Colonic mucosa (tissue), 4 donors: ENCODE results near the gene CELSR1. TPM values are rescaled to one million over a fixed set of nuclear protein-coding genes. Genes with fewer than 3 reads are reported as not detected.

Source experiments
- DNase-seq: peaks from one replicate; pipeline ENCODE4 v3.0.0-alpha.2; 2020
- H3K27ac ChIP-seq: fragments of 200-600 bp; one replicate; pipeline ENCODE4 v1.8.0; 2021
- H3K27me3 ChIP-seq: fragments of 200-600 bp; one replicate; pipeline ENCODE4 v1.8.0; 2021
- H3K36me3 ChIP-seq: fragments of 200-600 bp; one replicate; pipeline ENCODE4 v1.8.0; 2021
- H3K4me1 ChIP-seq: fragments of 200-600 bp; one replicate; pipeline ENCODE4 v1.8.0; 2021; ENCODE audit warnings: mild to moderate bottlenecking
- H3K4me3 ChIP-seq: fragments of 200-600 bp; one replicate; pipeline ENCODE4 v1.8.0; 2021
- H3K9ac ChIP-seq, 2 donors: one replicate each; pipeline ENCODE4 v1.7.0; 2013; ENCODE audit warnings: control low read depth in 2 of 2, low read depth in 2 of 2, low read length in 2 of 2
- H3K9me3 ChIP-seq: fragments of 200-600 bp; one replicate; pipeline ENCODE4 v1.8.0; 2021
- intact Hi-C: fragments of 100-400 bp; cut with DNase I; formaldehyde crosslinking; loops from one replicate; pipeline ENCODE4 v1.14.1; 2022
- total RNA-seq, 2 donors: library from RNA; stranded (reverse); fragmentation: NEBNext Ultra II Directional in 1 of 2; extraction: Animal tissue kit (Norgen Biotek cat#: 25700) in 1 of 2; gene quantifications; one replicate each; pipeline ENCODE4 v1.2.1, GENCODE V29; 2021
- TF ChIP-seq, protein P1 (sequence below): fragments of 200-600 bp; IDR thresholded peaks from one replicate; pipeline ENCODE4 v1.8.0; 2022; ENCODE audit warnings: antibody characterized with exemption, mild to moderate bottlenecking
- donor health status: healthy.
- donor health status: DM: no; HTN: no; CAD: no.
- donor health status: DM: no; HTN: no; CAD: no.

The CELSR1 gene
- total RNA-seq, 2 donors from 2014 or later = 2.7 to 7.8 TPM

DNA sequence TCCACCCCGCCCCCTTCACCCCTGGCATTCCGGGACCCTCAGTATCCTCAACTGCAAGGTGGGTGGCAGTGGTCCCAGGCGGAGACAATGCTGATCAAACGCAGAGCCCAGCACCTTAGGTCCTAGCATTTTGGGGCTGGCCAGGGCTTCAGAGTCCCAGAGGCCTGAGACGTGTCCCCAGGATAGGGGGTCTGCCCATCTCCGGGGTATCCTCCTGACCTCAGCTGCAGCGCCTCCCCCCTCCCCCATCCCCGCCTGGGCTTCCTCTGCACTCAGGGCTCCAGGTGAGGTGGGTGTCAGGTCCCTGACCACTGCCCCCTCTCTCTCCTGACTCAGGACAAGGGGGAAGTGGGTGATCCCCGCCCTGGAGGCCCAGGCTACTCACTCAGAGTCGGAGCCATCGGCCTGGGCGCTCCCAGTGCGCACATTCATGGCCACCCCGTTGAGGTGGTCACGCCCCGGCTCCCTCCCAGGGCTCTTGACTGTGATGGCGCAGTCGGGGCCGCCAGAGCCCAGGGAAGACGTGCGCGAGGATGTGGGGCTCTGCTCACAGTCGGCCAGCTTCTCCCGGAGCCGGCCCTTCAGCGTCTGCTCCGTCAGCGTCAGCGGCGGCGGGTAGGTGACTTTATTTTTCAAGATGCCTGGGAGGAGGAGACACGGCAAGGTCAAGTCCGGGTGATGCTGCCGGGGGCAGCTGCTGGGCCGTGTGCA is 173.7 kb downstream of the CELSR1 start:
- intact Hi-C loops = loop anchor here (10.0 kb wide), 1 partner anchor 81 kb away; no protein-coding TSS in a partner anchor
- no peak for DNase-seq

DNA sequence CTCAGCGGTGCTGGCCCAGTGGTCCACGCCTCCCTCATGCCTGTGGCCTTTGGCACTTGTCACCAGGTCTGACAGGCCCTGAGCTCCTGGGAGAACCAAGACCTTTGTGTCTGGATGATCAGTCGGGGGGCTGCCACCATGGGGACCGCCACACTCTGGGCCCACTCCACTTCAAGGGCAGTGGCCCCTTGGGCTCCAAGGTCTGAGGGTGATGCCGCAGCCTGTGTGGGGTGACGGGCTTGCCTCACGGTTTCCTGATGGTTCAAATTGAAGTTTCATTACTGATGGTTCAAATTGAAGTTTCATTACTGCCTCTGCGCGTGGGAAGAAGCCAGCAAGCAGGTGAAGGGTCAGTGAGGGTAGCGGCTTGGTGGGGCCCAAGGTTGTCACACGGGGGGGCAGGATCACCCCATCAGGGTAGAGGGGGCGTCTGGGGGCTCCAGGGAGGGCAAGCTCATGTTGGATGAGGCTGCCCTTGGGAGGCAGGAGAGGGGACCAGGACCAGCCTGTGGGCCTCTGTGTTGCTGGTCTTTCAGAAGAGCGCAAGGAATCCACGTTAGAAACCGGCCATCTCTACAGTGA is 174.4 kb downstream of the CELSR1 start:
- H3K36me3 ChIP-seq = no peaks in the 10 kb centered on the region
- no peak overlapping the region for H3K4me3 ChIP-seq
- H3K9ac ChIP-seq = no peak overlapping the region
- intact Hi-C loops = loop anchor here (10.0 kb wide), 1 partner anchor 82 kb away; no protein-coding TSS in a partner anchor
- H3K27me3 ChIP-seq = no peaks in the 10 kb centered on the region
- no peak overlapping the region for H3K27ac ChIP-seq
- no peaks in the 10 kb centered on the region for H3K4me1 ChIP-seq
- DNase-seq = no peak
- TF ChIP-seq, protein P1, sequence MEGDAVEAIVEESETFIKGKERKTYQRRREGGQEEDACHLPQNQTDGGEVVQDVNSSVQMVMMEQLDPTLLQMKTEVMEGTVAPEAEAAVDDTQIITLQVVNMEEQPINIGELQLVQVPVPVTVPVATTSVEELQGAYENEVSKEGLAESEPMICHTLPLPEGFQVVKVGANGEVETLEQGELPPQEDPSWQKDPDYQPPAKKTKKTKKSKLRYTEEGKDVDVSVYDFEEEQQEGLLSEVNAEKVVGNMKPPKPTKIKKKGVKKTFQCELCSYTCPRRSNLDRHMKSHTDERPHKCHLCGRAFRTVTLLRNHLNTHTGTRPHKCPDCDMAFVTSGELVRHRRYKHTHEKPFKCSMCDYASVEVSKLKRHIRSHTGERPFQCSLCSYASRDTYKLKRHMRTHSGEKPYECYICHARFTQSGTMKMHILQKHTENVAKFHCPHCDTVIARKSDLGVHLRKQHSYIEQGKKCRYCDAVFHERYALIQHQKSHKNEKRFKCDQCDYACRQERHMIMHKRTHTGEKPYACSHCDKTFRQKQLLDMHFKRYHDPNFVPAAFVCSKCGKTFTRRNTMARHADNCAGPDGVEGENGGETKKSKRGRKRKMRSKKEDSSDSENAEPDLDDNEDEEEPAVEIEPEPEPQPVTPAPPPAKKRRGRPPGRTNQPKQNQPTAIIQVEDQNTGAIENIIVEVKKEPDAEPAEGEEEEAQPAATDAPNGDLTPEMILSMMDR = no peak
- no peaks in the 10 kb centered on the region for H3K9me3 ChIP-seq

More for the DNA sequence above, 173.7 kb downstream of the CELSR1 start:
- H3K9ac ChIP-seq = no peak overlapping the region
- no peak overlapping the region for H3K4me3 ChIP-seq
- no peaks in the 10 kb centered on the region for H3K27me3 ChIP-seq
- H3K9me3 ChIP-seq = no peaks in the 10 kb centered on the region
- no peaks in the 10 kb centered on the region for H3K36me3 ChIP-seq
- no peak overlapping the region for H3K27ac ChIP-seq
- TF ChIP-seq, protein P1 = no peak
- no peaks in the 10 kb centered on the region for H3K4me1 ChIP-seq

DNA sequence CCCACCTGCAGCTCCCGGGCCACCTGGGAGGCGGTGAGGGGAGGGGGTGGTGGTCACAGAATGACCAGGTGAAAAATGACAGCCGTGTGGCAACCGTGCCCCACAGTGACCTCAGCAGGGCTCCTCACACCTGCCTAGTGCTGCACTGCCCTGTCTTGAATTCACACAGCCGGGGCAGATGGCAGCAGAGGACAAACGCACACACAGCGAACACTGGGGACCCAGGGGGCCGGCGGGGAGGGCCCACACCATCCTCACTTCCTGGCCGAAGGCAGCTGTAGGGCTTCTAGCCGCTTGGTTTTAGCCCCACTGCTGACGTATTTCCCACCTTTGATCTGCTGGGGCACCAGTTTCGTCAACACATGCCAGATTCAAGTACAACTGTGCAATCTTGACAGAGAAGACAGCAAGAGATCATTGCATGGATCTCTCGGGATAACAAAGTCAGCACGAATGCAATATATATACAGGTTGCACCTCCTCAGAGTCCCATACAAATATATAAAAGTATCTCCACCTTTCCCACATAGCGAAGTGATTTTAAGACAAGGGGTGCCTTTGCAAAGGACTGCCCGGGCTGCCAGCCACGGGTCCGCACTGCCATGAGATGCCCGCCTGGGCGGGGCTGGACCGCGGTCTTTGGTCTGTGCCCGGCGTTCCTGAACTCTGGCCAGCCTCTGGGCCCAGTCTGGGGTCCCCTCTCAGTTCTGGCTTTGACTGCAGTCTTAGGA is 175.1 kb downstream of the CELSR1 start:
- intact Hi-C loops = loop anchor here (10.0 kb wide), 1 partner anchor 82 kb away; no protein-coding TSS in a partner anchor
- Histone ChIP-seq H3K4me1 (no peaks in the 10 kb centered on the region), H3K27me3 (no peaks in the 10 kb centered on the region), H3K27ac (no peak overlapping the region), H3K9me3 (no peaks in the 10 kb centered on the region), H3K9ac (no peak overlapping the region), H3K36me3 (no peaks in the 10 kb centered on the region), H3K4me3 (no peak overlapping the region)
- TF ChIP-seq, protein P1 = no peak
- DNase-seq = no peak

DNA sequence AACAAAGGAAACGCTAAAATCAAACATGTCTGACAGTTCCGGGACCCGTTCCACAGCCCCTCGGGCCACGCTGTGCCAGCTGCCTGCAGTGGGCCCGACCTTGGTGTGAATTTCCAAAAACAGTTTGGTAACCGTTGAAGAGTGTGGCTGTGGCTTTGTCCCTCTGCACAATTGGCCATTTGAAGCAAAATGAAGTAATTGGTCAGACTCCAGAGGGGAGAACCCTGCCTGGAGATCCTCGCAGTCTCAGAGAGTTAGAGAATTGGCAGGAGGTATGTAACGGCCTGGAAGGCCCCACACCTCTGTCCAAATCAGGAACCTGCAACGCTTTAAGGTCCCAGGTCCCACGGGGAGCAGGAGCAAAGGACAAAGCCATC is 175.6 kb downstream of the CELSR1 start:
- TF ChIP-seq, protein P1 = no peak
- Histone ChIP-seq H3K27ac (no peak overlapping the region), H3K36me3 (no peaks in the 10 kb centered on the region), H3K9ac (no peak overlapping the region), H3K27me3 (no peaks in the 10 kb centered on the region), H3K4me1 (no peaks in the 10 kb centered on the region), H3K9me3 (no peaks in the 10 kb centered on the region), H3K4me3 (no peak overlapping the region)
- no peak for DNase-seq
- intact Hi-C loops = loop anchor here (10.0 kb wide), 1 partner anchor 83 kb away; no protein-coding TSS in a partner anchor

DNA sequence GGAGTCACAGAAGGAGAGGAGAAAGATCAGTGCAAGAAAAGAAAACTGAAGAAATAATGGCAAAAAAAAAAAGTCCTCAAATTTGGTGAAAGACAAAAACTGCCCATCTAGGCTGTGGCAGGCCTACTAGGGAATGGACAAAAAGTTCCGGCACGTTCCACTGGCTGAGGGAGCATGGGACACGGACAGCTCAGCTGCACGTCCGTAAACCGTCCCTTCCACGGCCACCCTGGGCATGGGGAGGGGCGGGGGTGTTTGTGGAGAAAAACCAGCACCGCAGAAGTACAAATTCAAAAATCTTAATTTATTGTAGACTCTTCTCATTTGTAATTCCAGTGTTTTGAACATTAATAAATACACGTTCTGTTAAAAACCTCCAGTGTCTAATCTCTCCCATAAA is 176.5 kb downstream of the CELSR1 start:
- H3K27ac ChIP-seq = no peak overlapping the region
- no peak overlapping the region for H3K4me3 ChIP-seq
- TF ChIP-seq, protein P1 = no peak
- intact Hi-C loops = loop anchor here (10.0 kb wide), 1 partner anchor 84 kb away; no protein-coding TSS in a partner anchor
- H3K9ac ChIP-seq = no peak overlapping the region
- no peak for DNase-seq
- H3K27me3 ChIP-seq = no peaks in the 10 kb centered on the region
- H3K4me1 ChIP-seq = no peaks in the 10 kb centered on the region
- no peaks in the 10 kb centered on the region for H3K9me3 ChIP-seq
- no peaks in the 10 kb centered on the region for H3K36me3 ChIP-seq
